Caco-2 (cell line): ENCODE data around the gene KRT6C. TPM values are rescaled to one million over a fixed set of nuclear protein-coding genes. Genes with fewer than 3 reads are reported as not detected.

Source experiments
- BruUV-seq: library from RNA; stranded (reverse); fragments of 400-500 nt; replicated peaks from 2 replicates; lab custom pipeline; 2021; lab: Mats Ljungman, UMichigan
- CTCF ChIA-PET: fragments of 300-600 bp; sonication (Branson Sonifier 250); formaldehyde crosslinking; loops from one replicate; lab custom pipeline; 2022; ENCODE audit warnings: antibody characterized with exemption; lab: Charles Lee
- POLR2A ChIA-PET: fragments of 300-600 bp; sonication (Branson Sonifier 250); formaldehyde crosslinking; loops from one replicate; lab custom pipeline; 2022; ENCODE audit warnings: antibody characterized with exemption; lab: Charles Lee
- DNase-seq, 2 experiments: peaks; one replicate each; pipeline versions ENCODE4 v3.0.0 to v3.0.0-alpha.2; 2020 to 2022
- H3K27me3 ChIP-seq: replicated peaks from 2 replicates; pipeline ENCODE4 v1.6.0; 2011; ENCODE audit warnings: low read length; ENCODE audit not compliant: control insufficient read depth, insufficient read depth
- H3K36me3 ChIP-seq: 2 replicates; pipeline ENCODE4 v1.5.1; 2011; ENCODE audit warnings: low read length; ENCODE audit not compliant: control insufficient read depth, insufficient read depth
- H3K4me1 ChIP-seq: fragments of 250-450 bp; sonication (Bioruptor Pico); 2 replicates; pipeline ENCODE4 v1.5.1; 2020; ENCODE audit warnings: mild to moderate bottlenecking
- H3K4me3 ChIP-seq: 2 replicates; pipeline ENCODE4 v1.5.1; 2011; ENCODE audit warnings: low read depth, mild to moderate bottlenecking, control low read depth, low read length
- H3K9me3 ChIP-seq: fragments of 250-450 bp; sonication (Bioruptor Pico); 2 replicates; pipeline ENCODE4 v1.5.1; 2020; ENCODE audit warnings: mild to moderate bottlenecking, moderate library complexity
- H3K27ac Mint-ChIP-seq: one replicate; pipeline ENCODE4 v1.8.0; 2022; ENCODE audit warnings: mixed read lengths; ENCODE audit not compliant: unreplicated experiment
- H3K27me3 Mint-ChIP-seq: one replicate; pipeline ENCODE4 v1.8.0; 2022; ENCODE audit warnings: mixed read lengths; ENCODE audit not compliant: insufficient read depth, unreplicated experiment
- H3K36me3 Mint-ChIP-seq: one replicate; pipeline ENCODE4 v1.8.0; 2022; ENCODE audit warnings: mild to moderate bottlenecking, mixed read lengths; ENCODE audit not compliant: insufficient read depth, unreplicated experiment
- H3K4me1 Mint-ChIP-seq: one replicate; pipeline ENCODE4 v1.8.0; 2022; ENCODE audit warnings: low read depth, mixed read lengths; ENCODE audit not compliant: unreplicated experiment
- H3K4me3 Mint-ChIP-seq: one replicate; pipeline ENCODE4 v1.8.0; 2022; ENCODE audit warnings: mild to moderate bottlenecking, moderate library complexity, mixed read lengths; ENCODE audit not compliant: unreplicated experiment
- H3K9me3 Mint-ChIP-seq: one replicate; pipeline ENCODE4 v1.8.0; 2022; ENCODE audit warnings: mixed read lengths; ENCODE audit not compliant: unreplicated experiment
- CTCF ChIP-seq, 2 experiments: fragments of 200-600 bp in 1 of 2; IDR thresholded peaks; 1 replicate in 1 of 2; 2 replicates in 1 of 2; pipeline versions ENCODE4 v1.5.1 to v1.8.0; 2011 to 2022; ENCODE audit warnings: antibody characterized with exemption in 1 of 2, control low read depth in 1 of 2, inconsistent platforms in 1 of 2, low read depth in 1 of 2, low read length in 1 of 2, mild to moderate bottlenecking in 1 of 2, moderate library complexity in 1 of 2; ENCODE audit not compliant: insufficient read depth in 1 of 2, severe bottlenecking in 1 of 2, unreplicated experiment in 1 of 2
- intact Hi-C: fragments of 100-400 bp; cut with micrococcal nuclease; formaldehyde crosslinking; loops from one replicate; pipeline ENCODE4 v1.10.0; 2022; ENCODE audit not compliant: unreplicated experiment
- total RNA-seq: library from RNA; stranded (reverse); gene quantifications from 2 replicates; pipeline ENCODE4 v1.2.3, GENCODE V29; 2022

Gene KRT6C
- total RNA-seq, 1 experiment from 2014 or later = not detected

- H3K9me3 Mint-ChIP-seq = no peaks in the 10 kb centered on the region
- TF ChIP-seq CTCF (IDR thresholded peaks at IDR 0.05; ENCODE audit: insufficient read depth in 1 of 2, low read depth in 1 of 2, low read length in 1 of 2, severe bottlenecking in 1 of 2, unreplicated experiment in 1 of 2) = no peak
- Histone ChIP-seq H3K9me3 (no peaks in the 10 kb centered on the region), H3K4me3 (no peak overlapping the region), H3K27me3 (no peaks in the 10 kb centered on the region), H3K4me1 (peaks cover 16% of the 10 kb centered on the region), H3K36me3 (no peaks in the 10 kb centered on the region)
- H3K27ac Mint-ChIP-seq = no peak overlapping the region
- H3K36me3 Mint-ChIP-seq = no peaks in the 10 kb centered on the region
- no peak for DNase-seq
- H3K4me1 Mint-ChIP-seq = peaks cover 19% of the 10 kb centered on the region
- BruUV-seq = no TSS peak
- intact Hi-C loops = no loop called here
- ChIA-PET POLR2A (no interaction called here), CTCF (no interaction called here)
- no peak overlapping the region for H3K4me3 Mint-ChIP-seq
- H3K27me3 Mint-ChIP-seq = peaks cover 6% of the 10 kb centered on the region
These were observed 37.4 kb downstream of the KRT6C start for GRCh38 chr12:52436000-52436827.

- no peak for DNase-seq
- Histone ChIP-seq H3K4me3 (no peak overlapping the region), H3K4me1 (peaks cover 10% of the 10 kb centered on the region), H3K27me3 (no peaks in the 10 kb centered on the region), H3K9me3 (no peaks in the 10 kb centered on the region), H3K36me3 (no peaks in the 10 kb centered on the region)
- no peak overlapping the region for H3K4me3 Mint-ChIP-seq
- CTCF ChIA-PET = no interaction called here
- H3K4me1 Mint-ChIP-seq = peaks cover 13% of the 10 kb centered on the region
- no TSS peak for BruUV-seq
- H3K9me3 Mint-ChIP-seq = no peaks in the 10 kb centered on the region
- H3K27ac Mint-ChIP-seq = no peak overlapping the region
- H3K27me3 Mint-ChIP-seq = peaks cover 6% of the 10 kb centered on the region
- POLR2A ChIA-PET = no interaction called here
- intact Hi-C loops = no loop called here
- no peaks in the 10 kb centered on the region for H3K36me3 Mint-ChIP-seq
- TF ChIP-seq CTCF (IDR thresholded peaks at IDR 0.05; ENCODE audit: insufficient read depth in 1 of 2, low read depth in 1 of 2, low read length in 1 of 2, severe bottlenecking in 1 of 2, unreplicated experiment in 1 of 2) = no peak
These were observed 38.0 kb downstream of the KRT6C start for GRCh38 chr12:52435659-52435999.

- H3K36me3 Mint-ChIP-seq = no peaks in the 10 kb centered on the region
- no peak overlapping the region for H3K4me3 Mint-ChIP-seq
- no peaks in the 10 kb centered on the region for H3K27me3 ChIP-seq
- no peak overlapping the region for H3K27ac Mint-ChIP-seq
- H3K36me3 ChIP-seq = no peaks in the 10 kb centered on the region
- H3K4me1 ChIP-seq = 0 out of 2 replicates have a peak, but pooled peaks cover 9% of the 10 kb centered on the region
- intact Hi-C loops = no loop called here
- DNase-seq = no peak
- H3K9me3 ChIP-seq = no peaks in the 10 kb centered on the region
- H3K4me3 ChIP-seq = no peak overlapping the region
- H3K9me3 Mint-ChIP-seq = no peaks in the 10 kb centered on the region
- ChIA-PET POLR2A (no interaction called here), CTCF (no interaction called here)
- TF ChIP-seq CTCF (IDR thresholded peaks at IDR 0.05; ENCODE audit: insufficient read depth in 1 of 2, low read depth in 1 of 2, low read length in 1 of 2, severe bottlenecking in 1 of 2, unreplicated experiment in 1 of 2) = no peak
- H3K4me1 Mint-ChIP-seq = peaks cover 13% of the 10 kb centered on the region
- no TSS peak for BruUV-seq
- peaks cover 6% of the 10 kb centered on the region for H3K27me3 Mint-ChIP-seq
These were observed 38.7 kb downstream of the KRT6C start for GRCh38 chr12:52434760-52435530.
